Measurements from ENCODE around the gene SBF1.

DNA sequence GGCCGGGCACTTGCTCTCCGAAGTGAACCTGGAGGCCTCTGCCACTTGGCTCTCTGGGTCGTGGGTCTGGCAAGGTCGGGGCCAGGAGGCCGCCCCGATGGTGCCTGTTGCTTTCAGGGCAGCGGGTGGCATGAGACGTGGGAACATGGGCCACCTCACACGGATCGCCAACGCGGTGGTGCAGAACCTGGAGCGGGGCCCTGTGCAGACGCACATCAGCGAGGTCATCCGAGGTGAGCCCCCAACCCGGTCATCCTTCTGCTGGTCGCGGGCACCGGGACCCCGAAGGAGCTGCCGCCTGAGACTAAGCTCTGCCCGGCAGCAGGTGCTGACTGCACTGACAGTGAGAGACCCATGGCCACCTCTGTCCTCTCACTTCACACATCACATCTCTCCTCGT is 40.0 kb downstream of the SBF1 start:
- TF ChIP-seq CTCF (IDR thresholded peaks at IDR 0.05) (no peak), POLR2A (IDR thresholded peaks at IDR 0.05) (no peak)

Data from body of pancreas (tissue), 4 donors.